ENCODE measurements around the gene RTN4RL1.

DNA sequence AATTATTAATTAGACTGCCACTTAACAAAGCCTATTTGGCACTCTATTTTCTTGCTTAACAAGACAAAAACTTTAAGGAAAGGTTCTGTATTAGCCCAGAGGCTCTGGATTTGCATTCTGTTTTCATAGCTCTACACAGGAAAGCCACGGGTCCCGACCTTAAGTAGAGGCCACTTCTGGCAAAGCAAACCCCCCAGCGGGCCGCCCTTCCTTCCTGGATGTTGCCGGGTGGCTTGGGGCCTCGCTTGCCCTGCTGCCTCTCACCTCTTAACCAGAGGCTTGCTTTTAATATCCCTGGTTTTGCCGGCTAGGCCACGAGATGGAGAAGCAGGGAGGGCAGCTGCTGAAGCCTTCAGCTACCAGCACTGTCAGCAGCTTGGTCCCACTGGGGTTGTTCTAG lies 4.4 kb downstream of the RTN4RL1 start:
- TF ChIP-seq POLR2AphosphoS5 (IDR thresholded peaks at IDR 0.05; ENCODE audit: insufficient read depth in 1 of 2, low read depth in 1 of 2) (no peak), CTCF (IDR thresholded peaks at IDR 0.05) (no peak), POLR2A (IDR thresholded peaks at IDR 0.05) (no peak)

Measured in vagina (tissue), 2 donors.